Right ventricle myocardium superior (tissue), 1 donor: ENCODE data around the gene KANSL1. TPM values are rescaled to one million over a fixed set of nuclear protein-coding genes. Genes with fewer than 3 reads are reported as not detected.
"Not testable (repeated sequence)": the region's sequence is repeated elsewhere in the genome, so short reads cannot be mapped to it uniquely, and the experiment has no call there.

ENCODE experiments used
- ATAC-seq: fragments of 200-7000 bp; cut with Tn5 transposase; one replicate; pipeline ENCODE4 v1.9.1; 2020; ENCODE audit warnings: mild to moderate bottlenecking; ENCODE audit not compliant: poor library complexity
- DNase-seq: peaks from one replicate; pipeline ENCODE4 v3.0.0-alpha.2; 2020
- intact Hi-C: fragments of 100-400 bp; cut with DNase I; formaldehyde crosslinking; loops from one replicate; pipeline ENCODE4 v1.11.2; 2022
- total RNA-seq: library from RNA; stranded (reverse); fragmentation: NEBNext Ultra II Directional; extraction: Animal tissue kit (Norgen Biotek cat#: 25700); gene quantifications from one replicate; pipeline ENCODE4 v1.2.1, GENCODE V29; 2021
- donor health status: DM: no; HTN: yes; CAD: no; lungs with severe emphysema.

The KANSL1 gene
- total RNA-seq, 1 donor from 2014 or later: 25.1 TPM

DNA sequence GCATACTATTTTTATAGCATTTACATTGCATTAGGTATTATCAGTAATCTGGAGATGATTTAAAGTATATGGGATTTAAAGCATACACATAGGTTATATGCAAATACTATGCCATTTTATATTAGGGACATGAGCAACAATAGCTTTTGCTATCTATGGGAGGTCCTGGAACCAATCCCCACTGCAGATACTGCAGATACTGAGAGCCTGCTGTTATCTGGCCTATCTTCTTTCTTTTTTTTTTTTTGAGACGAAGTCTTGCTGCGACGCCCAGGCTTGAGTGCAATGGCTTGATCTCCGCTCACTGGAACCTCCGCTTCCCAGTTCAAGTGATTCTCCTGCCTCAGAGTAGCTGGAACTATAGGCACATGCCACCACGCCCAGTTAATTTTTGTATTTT lies 156.7 kb downstream of the KANSL1 start:
- DNase-seq (no peak), ATAC-seq (no peak)
- intact Hi-C loops: no loop called here

DNA sequence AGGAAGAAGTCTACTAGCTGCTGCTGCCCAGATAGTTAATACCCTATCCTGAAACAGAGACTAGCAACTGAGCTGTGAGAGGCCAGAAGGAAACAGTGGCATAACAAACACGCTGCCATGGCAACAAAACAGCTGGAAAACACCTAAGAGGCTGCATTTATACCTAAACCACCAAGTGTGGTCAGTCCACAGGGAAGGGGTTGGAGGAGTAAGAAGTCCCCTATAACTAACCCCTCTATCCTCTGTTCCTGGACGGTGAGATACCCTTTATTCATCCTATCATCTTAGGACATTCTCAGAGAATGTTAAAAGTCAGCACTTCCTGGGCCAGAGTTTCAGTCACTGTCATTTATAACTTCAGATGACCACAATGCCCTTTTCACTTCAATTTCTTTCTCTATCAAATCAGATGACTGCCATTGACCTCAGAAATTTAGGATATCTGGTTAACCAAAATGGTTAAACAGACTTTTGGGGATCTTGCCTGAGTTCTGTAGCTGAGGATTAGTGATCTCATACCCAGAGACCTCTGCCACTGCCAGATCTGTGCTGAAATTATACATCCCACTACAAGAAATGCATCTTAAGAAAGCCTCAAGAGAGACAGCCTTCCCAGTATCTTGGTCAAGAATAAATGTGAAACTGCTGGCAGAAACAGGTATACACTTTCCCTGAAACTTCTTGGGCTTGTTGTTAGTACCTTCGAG lies 158.0 kb downstream of the KANSL1 start:
- intact Hi-C loops: no loop called here
- DNase-seq: no peak
- ATAC-seq: no peak

DNA sequence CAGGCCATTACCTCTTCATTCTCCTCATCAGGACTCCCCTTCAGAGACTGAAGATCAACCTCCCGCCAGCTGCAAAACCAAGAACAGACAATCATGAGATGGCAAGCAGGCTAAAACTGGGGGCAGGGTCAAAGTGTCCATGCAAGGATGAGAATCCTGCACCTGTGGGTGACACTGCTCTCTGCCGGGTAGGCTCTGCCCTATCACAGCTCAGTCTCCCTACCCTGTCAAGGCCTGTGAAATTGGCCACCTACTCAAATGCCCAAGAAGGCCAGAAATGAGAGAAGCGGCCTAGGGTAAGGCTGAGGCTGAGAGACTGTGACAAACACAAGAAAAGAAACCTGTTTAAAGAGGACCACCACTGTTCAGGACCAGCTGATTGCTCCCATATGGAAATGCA lies 159.8 kb downstream of the KANSL1 start:
- intact Hi-C loops: no loop called here
- ATAC-seq (no peak), DNase-seq (no peak)

DNA sequence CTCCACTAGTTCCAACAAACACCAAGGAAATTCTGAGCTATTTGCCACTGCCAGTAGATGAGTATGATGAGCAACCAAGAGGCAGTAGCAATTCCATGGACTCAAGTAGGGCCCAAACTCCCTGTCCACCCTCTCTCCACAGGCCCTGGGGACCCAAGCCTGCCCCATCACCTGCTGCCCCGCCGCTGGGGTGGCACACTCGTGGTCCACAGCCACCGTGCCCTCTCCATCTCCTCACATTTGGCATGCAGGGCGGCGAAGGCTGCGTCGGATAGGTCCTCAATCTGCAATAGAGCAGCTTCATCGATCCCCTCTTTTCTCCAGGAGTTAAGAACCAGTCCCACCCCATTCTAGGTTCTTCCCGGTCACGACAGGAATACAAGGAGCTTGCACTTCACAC lies 160.3 kb downstream of the KANSL1 start:
- ATAC-seq (no peak), DNase-seq (no peak)
- intact Hi-C loops: no loop called here

GRCh38 chr17:46031920-46032319 lies 161.3 kb downstream of the KANSL1 start:
- DNase-seq: no peak
- intact Hi-C loops: no loop called here

GRCh38 chr17:46031440-46031839 lies 161.8 kb downstream of the KANSL1 start:
- DNase-seq (no peak), ATAC-seq (no peak)
- intact Hi-C loops: no loop called here

More at GRCh38 chr17:46031920-46032319, 161.3 kb downstream of the KANSL1 start:
- no peak for ATAC-seq

DNA sequence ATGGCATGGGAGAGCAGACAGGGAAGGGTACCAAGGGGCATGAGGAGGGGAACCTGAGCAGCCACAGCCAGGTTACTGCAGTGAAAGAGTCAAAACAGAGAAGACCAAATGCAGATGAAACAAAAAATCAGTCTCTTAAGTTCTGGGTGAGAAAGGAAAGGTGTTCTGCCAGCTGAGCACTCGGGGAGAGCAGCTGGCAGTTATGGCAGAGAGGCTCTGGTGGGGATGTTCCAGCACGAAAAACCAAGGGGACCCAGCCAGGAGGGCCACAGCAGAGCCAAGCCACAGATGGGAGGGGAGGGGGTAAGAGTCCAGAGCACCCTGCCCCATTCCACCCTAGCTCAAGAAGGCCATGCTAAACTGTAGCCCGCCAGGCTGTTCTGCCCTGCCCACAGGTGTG lies 162.5 kb downstream of the KANSL1 start:
- intact Hi-C loops: no loop called here
- ATAC-seq: no peak
- no peak for DNase-seq

- intact Hi-C loops: no loop called here
- ATAC-seq (no peak), DNase-seq (no peak)
Measured at GRCh38 chr17:46029627-46030026, 163.6 kb downstream of the KANSL1 start.

DNA sequence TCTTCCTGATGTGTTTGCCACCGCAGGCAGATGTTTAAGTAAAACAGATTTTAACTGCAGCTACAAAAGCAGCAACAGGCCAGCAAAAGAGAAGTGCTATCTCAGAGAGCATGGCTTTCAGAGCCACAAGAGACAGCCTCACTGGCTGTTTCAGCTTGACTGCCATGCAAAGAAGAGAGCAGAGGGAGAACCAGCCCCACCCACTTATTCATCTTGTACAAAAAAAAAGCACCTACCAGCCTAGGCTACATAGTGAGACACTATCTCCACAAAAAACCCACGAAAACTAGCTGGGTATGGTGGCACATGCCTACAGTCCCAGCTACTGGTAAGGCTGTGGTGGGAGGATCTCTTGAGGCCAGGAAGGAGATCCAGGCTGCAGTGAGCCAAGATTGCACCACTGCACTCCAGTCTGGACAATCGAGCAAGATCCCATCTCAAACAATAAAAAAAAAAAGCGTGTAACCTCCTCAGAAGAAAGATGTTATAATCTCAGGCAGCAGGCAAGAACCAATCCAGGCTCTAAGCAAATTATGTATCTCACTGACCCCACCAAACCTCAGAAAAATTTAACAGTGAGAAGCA lies 164.2 kb downstream of the KANSL1 start:
- ATAC-seq (no peak), DNase-seq (no peak)
- intact Hi-C loops: no loop called here

GRCh38 chr17:46028374-46028773 lies 164.9 kb downstream of the KANSL1 start:
- intact Hi-C loops: no loop called here

DNA sequence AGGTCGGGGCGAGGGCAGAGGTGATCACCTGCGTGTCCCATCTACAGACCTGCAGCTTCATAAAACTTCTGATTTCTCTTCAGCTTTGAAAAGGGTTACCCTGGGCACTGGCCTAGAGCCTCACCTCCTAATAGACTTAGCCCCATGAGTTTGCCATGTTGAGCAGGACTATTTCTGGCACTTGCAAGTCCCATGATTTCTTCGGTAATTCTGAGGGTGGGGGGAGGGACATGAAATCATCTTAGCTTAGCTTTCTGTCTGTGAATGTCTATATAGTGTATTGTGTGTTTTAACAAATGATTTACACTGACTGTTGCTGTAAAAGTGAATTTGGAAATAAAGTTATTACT lies 165.3 kb downstream of the KANSL1 start:
- ATAC-seq (peak; percentile 9), DNase-seq (no peak)
- intact Hi-C loops: no loop called here

More at GRCh38 chr17:46028374-46028773, 164.9 kb downstream of the KANSL1 start:
- DNase-seq (no peak), ATAC-seq (no peak)

DNA sequence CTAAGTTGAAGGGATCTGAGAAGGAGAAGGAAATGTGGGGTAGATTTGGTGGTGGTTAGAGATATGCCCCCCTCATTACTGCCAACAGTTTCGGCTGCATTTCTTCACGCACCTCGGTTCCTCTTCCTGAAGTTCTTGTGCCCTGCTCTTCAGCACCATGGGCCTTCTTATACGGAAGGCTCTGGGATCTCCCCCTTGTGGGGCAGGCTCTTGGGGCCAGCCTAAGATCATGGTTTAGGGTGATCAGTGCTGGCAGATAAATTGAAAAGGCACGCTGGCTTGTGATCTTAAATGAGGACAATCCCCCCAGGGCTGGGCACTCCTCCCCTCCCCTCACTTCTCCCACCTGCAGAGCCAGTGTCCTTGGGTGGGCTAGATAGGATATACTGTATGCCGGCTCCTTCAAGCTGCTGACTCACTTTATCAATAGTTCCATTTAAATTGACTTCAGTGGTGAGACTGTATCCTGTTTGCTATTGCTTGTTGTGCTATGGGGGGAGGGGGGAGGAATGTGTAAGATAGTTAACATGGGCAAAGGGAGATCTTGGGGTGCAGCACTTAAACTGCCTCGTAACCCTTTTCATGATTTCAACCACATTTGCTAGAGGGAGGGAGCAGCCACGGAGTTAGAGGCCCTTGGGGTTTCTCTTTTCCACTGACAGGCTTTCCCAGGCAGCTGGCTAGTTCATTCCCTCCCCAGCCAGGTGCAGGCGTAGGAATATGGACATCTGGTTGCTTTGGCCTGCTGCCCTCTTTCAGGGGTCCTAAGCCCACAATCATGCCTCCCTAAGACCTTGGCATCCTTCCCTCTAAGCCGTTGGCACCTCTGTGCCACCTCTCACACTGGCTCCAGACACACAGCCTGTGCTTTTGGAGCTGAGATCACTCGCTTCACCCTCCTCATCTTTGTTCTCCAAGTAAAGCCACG lies 165.9 kb downstream of the KANSL1 start:
- ATAC-seq (peak; percentile 29), DNase-seq (no peak)
- intact Hi-C loops: no loop called here

GRCh38 chr17:46026166-46027047 lies 166.8 kb downstream of the KANSL1 start:
- intact Hi-C loops: no loop called here
- DNase-seq (peak; percentile 67), ATAC-seq (peak; percentile 58)

DNA sequence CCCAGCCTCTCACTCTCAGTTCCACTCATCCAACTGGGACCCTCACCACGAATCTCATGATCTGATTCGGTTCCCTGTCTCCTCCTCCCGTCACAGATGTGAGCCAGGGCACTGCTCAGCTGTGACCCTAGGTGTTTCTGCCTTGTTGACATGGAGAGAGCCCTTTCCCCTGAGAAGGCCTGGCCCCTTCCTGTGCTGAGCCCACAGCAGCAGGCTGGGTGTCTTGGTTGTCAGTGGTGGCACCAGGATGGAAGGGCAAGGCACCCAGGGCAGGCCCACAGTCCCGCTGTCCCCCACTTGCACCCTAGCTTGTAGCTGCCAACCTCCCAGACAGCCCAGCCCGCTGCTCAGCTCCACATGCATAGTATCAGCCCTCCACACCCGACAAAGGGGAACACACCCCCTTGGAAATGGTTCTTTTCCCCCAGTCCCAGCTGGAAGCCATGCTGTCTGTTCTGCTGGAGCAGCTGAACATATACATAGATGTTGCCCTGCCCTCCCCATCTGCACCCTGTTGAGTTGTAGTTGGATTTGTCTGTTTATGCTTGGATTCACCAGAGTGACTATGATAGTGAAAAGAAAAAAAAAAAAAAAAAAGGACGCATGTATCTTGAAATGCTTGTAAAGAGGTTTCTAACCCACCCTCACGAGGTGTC lies 167.6 kb downstream of the KANSL1 start:
- intact Hi-C loops: no loop called here
- DNase-seq (no peak), ATAC-seq (no peak)

DNA sequence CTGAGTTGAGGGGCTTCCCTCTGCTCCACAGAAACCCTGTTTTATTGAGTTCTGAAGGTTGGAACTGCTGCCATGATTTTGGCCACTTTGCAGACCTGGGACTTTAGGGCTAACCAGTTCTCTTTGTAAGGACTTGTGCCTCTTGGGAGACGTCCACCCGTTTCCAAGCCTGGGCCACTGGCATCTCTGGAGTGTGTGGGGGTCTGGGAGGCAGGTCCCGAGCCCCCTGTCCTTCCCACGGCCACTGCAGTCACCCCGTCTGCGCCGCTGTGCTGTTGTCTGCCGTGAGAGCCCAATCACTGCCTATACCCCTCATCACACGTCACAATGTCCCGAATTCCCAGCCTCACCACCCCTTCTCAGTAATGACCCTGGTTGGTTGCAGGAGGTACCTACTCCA lies 168.2 kb downstream of the KANSL1 start:
- DNase-seq (no peak), ATAC-seq (no peak)
- intact Hi-C loops: no loop called here

- intact Hi-C loops: no loop called here
- ATAC-seq: no peak
Measured at GRCh38 chr17:46024590-46024989, 168.6 kb downstream of the KANSL1 start.

GRCh38 chr17:46023783-46024388 lies 169.3 kb downstream of the KANSL1 start:
- intact Hi-C loops: no loop called here
- DNase-seq (no peak), ATAC-seq (no peak)

More at GRCh38 chr17:46024590-46024989, 168.6 kb downstream of the KANSL1 start:
- no peak for DNase-seq

- DNase-seq, intact Hi-C loops, ATAC-seq: not testable (repeated sequence)
Measured at GRCh38 chr17:46023366-46023765, 169.9 kb downstream of the KANSL1 start.
